Uterus (tissue), 4 donors: Measurements from ENCODE around the gene FAM107A. TPM values are rescaled to one million over a fixed set of nuclear protein-coding genes. Genes with fewer than 3 reads are reported as not detected.
"Not testable (repeated sequence)": the region's sequence is repeated elsewhere in the genome, so short reads cannot be mapped to it uniquely, and the experiment has no call there.

Experiments used
- DNase-seq, 2 donors: peaks; one replicate each; pipeline ENCODE4 v3.0.0-alpha.2; 2019 to 2020
- H3K27ac ChIP-seq, 2 donors: fragments of 200-600 bp; sonication (generic); 1 replicate in 1 of 2; 2 replicates in 1 of 2; pipeline ENCODE4 v1.5.1; 2016 to 2018
- H3K27me3 ChIP-seq, 2 donors: fragments of 200-600 bp; sonication (generic); one replicate each; pipeline ENCODE4 v1.5.1; 2018 to 2019; ENCODE audit warnings: control low read depth in 1 of 2
- H3K36me3 ChIP-seq, 2 donors: fragments of 200-600 bp; sonication (generic); one replicate each; pipeline ENCODE4 v1.5.1; 2019; ENCODE audit warnings: control low read depth in 1 of 2
- H3K4me1 ChIP-seq, 2 donors: fragments of 200-600 bp; sonication (generic); one replicate each; pipeline ENCODE4 v1.5.1; 2018 to 2019; ENCODE audit warnings: control low read depth in 1 of 2
- H3K4me3 ChIP-seq, 2 donors: fragments of 200-600 bp; sonication (generic); 1 replicate in 1 of 2; 2 replicates in 1 of 2; pipeline ENCODE4 v1.5.1; 2018 to 2019; ENCODE audit warnings: mild to moderate bottlenecking in 1 of 2
- H3K9me3 ChIP-seq, 2 donors: fragments of 200-600 bp; sonication (generic); one replicate each; pipeline ENCODE4 v1.5.1; 2019; ENCODE audit warnings: control low read depth in 1 of 2
- CTCF ChIP-seq, 4 experiments: fragments of 200-600 bp in 2 of 4; fragments of 450-650 bp in 2 of 4; sonication (generic) in 2 of 4; IDR thresholded peaks; one replicate each; pipeline ENCODE4 v1.5.1; 2016 to 2019; ENCODE audit warnings: antibody characterized with exemption in 4 of 4, mild to moderate bottlenecking in 2 of 4, moderate library complexity in 1 of 4
- POLR2A ChIP-seq, 2 donors: fragments of 450-650 bp; IDR thresholded peaks; one replicate each; pipeline ENCODE4 v1.6.1; 2016; ENCODE audit warnings: antibody characterized with exemption in 2 of 2, mild to moderate bottlenecking in 1 of 2, moderate library complexity in 1 of 2
- intact Hi-C: fragments of 100-400 bp; cut with DNase I; formaldehyde crosslinking; loops from one replicate; pipeline ENCODE4 v1.15.1; 2023; ENCODE audit warnings: low total_unique reads
- total RNA-seq, 4 donors: library from RNA; depleted of rRNA in 3 of 4; stranded (reverse); fragments of >200 nt in 3 of 4; gene quantifications; one replicate each; pipeline versions ENCODE4 v1.1.0 to v1.2.4, GENCODE V29; 2014 to 2023
- donor health status: DM: yes; HTN: yes; CAD: no.

FAM107A gene
- total RNA-seq, 4 donors from 2014 or later = 16.2 to 140 (median 61.2) TPM

GRCh38 chr3:58528629-58529028, 48.6 kb downstream of the FAM107A start:
- no peaks in the 10 kb centered on the region for H3K9me3 ChIP-seq
- no peaks in the 10 kb centered on the region for H3K4me1 ChIP-seq
- intact Hi-C loops = no loop called here
- TF ChIP-seq POLR2A (IDR thresholded peaks at IDR 0.05) (no peak), CTCF (IDR thresholded peaks at IDR 0.05) (no peak)
- no peak overlapping the region for H3K27ac ChIP-seq
- DNase-seq = peak in 1 of 2 donors; percentile 43
- H3K27me3 ChIP-seq = no peaks in the 10 kb centered on the region
- no peak overlapping the region for H3K4me3 ChIP-seq
- H3K36me3 ChIP-seq = no peaks in the 10 kb centered on the region

- H3K4me1 ChIP-seq, DNase-seq, H3K27ac ChIP-seq, H3K36me3 ChIP-seq, H3K9me3 ChIP-seq, intact Hi-C loops, H3K4me3 ChIP-seq, H3K27me3 ChIP-seq: not testable (repeated sequence)
Measured at GRCh38 chr3:58527440-58527839, 49.8 kb downstream of the FAM107A start.

DNA sequence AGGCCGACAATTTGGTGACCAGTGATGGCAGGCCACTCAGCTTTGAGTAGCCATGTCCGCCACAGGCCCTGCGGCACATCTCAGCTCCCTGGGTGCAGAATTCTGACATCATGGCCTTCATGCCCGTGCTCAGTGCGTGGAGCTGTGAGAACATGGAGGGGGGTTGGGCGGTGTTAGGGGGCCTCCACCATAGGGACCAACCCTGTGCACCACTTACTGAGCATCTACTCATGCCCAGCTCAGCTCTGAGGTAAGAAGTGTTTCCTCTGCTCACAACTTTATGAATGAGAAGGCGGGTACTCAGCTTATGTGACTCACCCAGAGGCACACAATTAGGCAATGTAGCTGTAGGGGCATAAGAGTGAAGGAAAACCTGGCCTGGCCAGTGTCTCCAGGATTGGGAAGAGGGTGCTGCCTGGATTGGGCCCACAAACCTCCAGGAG, 50.7 kb downstream of the FAM107A start:
- no peak for DNase-seq
- Histone ChIP-seq H3K27me3 (no peaks in the 10 kb centered on the region), H3K9me3 (no peaks in the 10 kb centered on the region), H3K27ac (no peak overlapping the region), H3K4me1 (no peaks in the 10 kb centered on the region), H3K36me3 (no peaks in the 10 kb centered on the region), H3K4me3 (no peak overlapping the region)
- TF ChIP-seq CTCF (IDR thresholded peaks at IDR 0.05) = no peak
- no peak for TF ChIP-seq POLR2A (IDR thresholded peaks at IDR 0.05)
- intact Hi-C loops = no loop called here

DNA sequence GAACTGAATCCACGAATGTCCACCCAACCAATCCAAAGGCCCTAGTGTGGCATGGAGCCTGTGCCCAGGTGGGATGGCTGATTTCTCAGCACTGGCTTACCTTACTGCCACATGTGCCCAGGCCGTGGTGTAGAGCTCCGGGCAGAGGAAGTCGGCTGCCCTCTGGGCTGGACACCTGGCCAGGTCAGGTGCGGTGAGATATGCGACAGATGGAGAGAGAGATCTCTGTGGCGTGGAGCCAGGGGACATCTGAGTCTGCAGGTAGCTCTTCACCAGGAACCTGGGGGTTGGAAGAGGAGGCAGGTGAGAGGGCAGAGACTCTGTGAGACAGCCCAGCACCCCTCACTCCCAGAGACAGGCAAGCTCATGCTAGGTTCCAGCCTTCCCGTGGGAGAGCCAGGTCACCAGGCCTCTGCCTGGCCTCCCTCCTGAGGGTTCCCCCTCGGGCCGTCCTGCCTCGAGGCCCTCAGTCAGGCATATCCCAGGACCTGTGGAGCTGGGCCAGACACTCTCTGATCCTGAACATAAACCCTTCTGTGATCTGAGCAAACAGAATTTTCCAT, 52.8 kb downstream of the FAM107A start:
- no peak overlapping the region for H3K27ac ChIP-seq
- DNase-seq = no peak
- no peaks in the 10 kb centered on the region for H3K36me3 ChIP-seq

DNA sequence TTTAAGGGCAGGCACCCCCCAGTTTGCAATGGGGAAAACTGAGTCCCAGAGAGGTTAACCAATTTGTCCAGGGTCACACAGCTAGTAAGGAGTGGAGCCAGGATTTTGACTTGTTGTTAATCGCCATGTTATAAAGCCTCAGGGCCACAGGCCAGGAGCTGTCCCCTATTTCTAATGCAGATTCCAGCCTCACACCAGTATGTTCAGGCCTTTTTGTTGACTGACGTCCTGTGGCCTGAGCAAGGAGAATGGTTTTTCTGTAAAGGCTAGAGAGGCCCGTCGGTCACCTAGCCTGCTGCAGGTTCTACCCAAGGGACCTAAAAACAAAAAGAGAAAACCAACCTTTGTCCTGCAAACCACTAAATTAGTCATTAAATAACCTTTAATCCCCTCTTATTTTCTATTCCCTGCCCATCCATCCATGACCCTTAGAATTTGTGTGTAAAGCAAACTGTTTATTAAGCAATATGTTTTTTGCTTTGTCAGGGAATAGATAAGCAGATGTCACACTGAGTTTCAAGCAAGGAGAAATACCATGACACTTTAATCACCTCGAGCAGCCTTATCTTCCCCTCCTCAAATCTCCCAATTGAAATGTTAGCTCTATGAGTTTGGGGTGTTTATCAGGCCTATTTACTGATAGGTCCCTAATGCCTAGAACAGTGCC, 54.3 kb downstream of the FAM107A start:
- H3K4me1 ChIP-seq = no peaks in the 10 kb centered on the region
- TF ChIP-seq CTCF (IDR thresholded peaks at IDR 0.05) (no peak), POLR2A (IDR thresholded peaks at IDR 0.05) (no peak)
- H3K9me3 ChIP-seq = no peaks in the 10 kb centered on the region
- intact Hi-C loops = no loop called here
- DNase-seq = no peak
- no peaks in the 10 kb centered on the region for H3K27me3 ChIP-seq
- no peaks in the 10 kb centered on the region for H3K36me3 ChIP-seq
- no peak overlapping the region for H3K27ac ChIP-seq
- H3K4me3 ChIP-seq = no peak overlapping the region

More for the DNA sequence above, 52.8 kb downstream of the FAM107A start:
- H3K4me3 ChIP-seq = no peak overlapping the region
- no peaks in the 10 kb centered on the region for H3K27me3 ChIP-seq
- TF ChIP-seq POLR2A (IDR thresholded peaks at IDR 0.05) (no peak), CTCF (IDR thresholded peaks at IDR 0.05) (no peak)
- intact Hi-C loops = no loop called here
- no peaks in the 10 kb centered on the region for H3K9me3 ChIP-seq
- no peaks in the 10 kb centered on the region for H3K4me1 ChIP-seq
